LNCAP (cell line): Measurements from ENCODE around the gene EMX2.

ENCODE experiments used
- TF ChIP-seq, protein P1 (sequence below): fragments of 450-650 bp; IDR thresholded peaks from 2 replicates; pipeline ENCODE4 v1.5.1; 2017; ENCODE audit warnings: mild to moderate bottlenecking

The EMX2 gene

DNA sequence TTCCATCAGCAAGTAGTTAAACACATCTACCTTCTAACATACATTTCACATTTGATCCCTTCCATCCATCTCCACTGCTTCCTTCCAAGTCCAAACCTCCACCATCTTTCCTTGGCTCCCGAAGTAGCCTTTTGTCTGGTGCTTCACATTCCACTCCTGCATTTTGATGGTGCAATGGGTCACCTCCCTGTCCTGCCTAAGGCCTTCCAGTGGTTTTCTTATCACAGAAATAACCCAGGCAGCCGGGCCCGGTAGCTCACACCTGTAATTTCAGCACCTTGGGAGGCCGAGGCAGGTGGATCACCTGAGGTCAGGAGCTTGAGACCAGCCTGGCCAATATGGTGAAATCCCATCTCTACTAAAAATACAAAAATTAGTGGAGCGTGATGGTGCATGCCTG is 44.5 kb downstream of the EMX2 start:
- TF ChIP-seq, protein P1, sequence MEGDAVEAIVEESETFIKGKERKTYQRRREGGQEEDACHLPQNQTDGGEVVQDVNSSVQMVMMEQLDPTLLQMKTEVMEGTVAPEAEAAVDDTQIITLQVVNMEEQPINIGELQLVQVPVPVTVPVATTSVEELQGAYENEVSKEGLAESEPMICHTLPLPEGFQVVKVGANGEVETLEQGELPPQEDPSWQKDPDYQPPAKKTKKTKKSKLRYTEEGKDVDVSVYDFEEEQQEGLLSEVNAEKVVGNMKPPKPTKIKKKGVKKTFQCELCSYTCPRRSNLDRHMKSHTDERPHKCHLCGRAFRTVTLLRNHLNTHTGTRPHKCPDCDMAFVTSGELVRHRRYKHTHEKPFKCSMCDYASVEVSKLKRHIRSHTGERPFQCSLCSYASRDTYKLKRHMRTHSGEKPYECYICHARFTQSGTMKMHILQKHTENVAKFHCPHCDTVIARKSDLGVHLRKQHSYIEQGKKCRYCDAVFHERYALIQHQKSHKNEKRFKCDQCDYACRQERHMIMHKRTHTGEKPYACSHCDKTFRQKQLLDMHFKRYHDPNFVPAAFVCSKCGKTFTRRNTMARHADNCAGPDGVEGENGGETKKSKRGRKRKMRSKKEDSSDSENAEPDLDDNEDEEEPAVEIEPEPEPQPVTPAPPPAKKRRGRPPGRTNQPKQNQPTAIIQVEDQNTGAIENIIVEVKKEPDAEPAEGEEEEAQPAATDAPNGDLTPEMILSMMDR: no peak

DNA sequence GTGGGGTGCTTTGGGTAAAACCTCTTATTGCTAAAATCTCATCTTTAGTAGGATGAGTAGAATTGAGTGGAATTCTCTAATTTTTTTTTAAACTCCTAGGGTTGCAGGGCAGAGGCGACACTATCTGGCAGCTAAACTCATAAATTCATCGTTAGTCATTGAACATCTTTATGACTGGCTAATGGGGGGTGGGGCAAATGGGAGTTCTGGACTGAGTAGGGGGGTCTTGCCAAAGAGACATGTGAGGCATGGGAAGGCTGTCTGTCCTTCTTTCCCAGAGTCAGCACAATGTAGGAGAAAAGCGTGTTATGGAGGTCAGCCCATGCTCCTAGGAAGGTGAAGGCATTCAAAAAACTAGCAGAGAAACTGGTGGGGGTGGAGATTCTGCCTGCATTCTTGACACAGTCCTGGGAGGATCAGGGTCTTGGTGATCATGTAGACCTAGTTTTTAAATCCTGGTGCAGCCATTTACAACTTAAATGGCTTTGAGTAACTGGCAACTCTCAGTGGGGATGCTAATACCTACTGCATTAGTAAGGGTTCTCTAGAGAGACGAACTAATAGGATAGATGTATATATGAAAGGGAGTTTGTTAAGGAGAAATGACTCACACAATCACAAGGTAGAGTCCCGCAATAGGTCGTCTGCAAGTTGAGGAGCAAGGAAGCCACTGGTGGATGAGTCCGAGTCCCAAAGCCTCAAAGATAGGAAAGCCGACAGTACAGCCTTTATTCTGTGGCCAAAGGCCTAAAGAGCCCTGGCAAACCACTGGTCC is 47.7 kb downstream of the EMX2 start:
- TF ChIP-seq, protein P1: no peak

DNA sequence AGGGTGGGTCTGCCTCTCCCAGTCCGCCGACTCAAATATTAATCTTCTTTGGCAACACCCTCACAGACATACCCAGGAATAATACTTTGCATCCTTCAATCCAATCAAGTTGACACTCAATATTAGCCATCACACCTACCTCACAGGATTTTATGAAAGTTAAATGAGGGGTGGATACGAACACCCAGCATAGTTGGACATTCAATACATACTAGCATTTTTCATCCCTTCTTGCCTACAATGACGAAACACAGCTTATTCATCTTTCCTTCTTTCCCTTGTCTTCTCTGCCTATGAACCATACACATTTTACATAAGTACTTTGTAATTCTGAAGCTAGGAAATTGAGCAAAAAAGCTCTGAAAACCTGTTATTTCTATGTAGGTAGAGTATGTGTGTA is 48.5 kb downstream of the EMX2 start:
- TF ChIP-seq, protein P1: no peak

DNA sequence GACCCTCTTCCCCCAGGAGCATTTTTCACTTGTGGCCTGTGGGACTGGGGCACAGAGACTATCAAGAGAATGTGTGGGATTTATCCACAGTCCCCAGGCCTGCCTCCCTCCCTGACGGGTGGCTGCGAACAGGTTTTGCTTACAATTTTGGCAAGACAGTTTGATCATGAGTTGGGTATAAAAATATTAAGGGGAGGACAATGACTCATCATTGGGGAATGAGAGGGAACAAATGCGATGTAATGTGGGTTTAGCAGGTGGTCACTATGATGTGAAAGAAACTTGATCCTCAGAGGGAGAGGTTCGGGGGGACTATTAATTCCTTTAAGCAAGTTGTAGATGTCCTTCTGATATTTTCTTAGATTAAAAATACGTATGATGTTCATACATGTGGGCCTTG is 52.2 kb downstream of the EMX2 start:
- TF ChIP-seq, protein P1: no peak

DNA sequence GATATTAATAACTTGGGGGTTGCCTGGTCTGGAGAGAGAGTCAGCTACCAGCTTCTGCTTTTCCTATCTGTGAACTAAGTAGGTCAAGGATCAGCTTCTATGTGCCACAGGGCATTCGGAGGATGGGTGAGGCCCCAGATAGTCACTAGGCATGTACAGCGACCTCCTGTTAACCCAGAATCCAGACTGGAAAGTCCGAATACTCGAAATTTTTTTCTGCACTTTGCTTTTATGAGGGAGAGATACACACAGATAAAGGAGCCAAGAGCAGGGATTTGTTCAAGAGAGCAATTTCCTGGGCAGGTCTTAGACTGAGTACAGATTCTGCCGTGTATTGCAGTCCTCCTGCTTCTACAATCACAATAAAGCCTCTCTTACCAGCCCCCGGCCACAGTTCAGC is 54.2 kb downstream of the EMX2 start:
- TF ChIP-seq, protein P1: no peak

DNA sequence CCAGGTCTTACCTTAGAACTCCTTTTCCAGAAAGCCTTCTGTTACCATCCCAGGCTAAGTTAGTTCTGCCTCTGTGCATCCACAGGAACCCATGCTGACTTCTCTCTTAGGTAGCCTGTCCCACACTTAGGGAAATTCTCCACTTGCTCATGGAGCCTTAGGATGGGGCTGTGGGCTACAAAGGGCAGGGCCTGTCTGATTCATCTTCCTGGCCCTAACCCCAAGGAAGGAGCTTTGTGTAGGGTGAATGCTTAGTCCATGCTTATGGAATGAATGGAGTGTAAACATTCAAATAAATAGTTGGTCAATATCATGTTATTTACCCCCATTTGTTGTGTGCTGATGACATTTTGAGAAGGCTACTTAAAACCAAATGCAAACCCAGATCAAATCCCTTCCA is 54.7 kb downstream of the EMX2 start:
- TF ChIP-seq, protein P1: no peak
